Stimulated activated effector memory CD8-positive, alpha-beta T cell treated with anti-CD3 and anti-CD28 coated beads, Interleukin-12 subunit alpha, Interleukin-12 subunit beta, amount 100 ng/mL, for 72 hours (primary cell): ENCODE measurements around the gene JUND.

ENCODE experiments used
- ATAC-seq: fragments of 150-1000 bp; cut with Tn5 transposase; 2 replicates; pipeline ENCODE4 v1.10.0; 2021
- DNase-seq, 2 donors: peaks; one replicate each; pipeline ENCODE4 v3.0.0; 2021 to 2022; ENCODE audit warnings: low spot score in 2 of 2
- H3K27ac Mint-ChIP-seq: one replicate; pipeline ENCODE4 v1.8.0; 2022; ENCODE audit warnings: mild to moderate bottlenecking, mixed read lengths
- H3K36me3 Mint-ChIP-seq: one replicate; pipeline ENCODE4 v1.8.0; 2022; ENCODE audit warnings: mild to moderate bottlenecking, mixed read lengths
- H3K4me1 Mint-ChIP-seq: one replicate; pipeline ENCODE4 v1.8.0; 2022; ENCODE audit warnings: mixed read lengths
- H3K4me3 Mint-ChIP-seq: one replicate; pipeline ENCODE4 v1.8.0; 2022; ENCODE audit warnings: mild to moderate bottlenecking, mixed read lengths
- H3K9me3 Mint-ChIP-seq: one replicate; pipeline ENCODE4 v1.8.0; 2022; ENCODE audit warnings: mixed read lengths

JUND gene

DNA sequence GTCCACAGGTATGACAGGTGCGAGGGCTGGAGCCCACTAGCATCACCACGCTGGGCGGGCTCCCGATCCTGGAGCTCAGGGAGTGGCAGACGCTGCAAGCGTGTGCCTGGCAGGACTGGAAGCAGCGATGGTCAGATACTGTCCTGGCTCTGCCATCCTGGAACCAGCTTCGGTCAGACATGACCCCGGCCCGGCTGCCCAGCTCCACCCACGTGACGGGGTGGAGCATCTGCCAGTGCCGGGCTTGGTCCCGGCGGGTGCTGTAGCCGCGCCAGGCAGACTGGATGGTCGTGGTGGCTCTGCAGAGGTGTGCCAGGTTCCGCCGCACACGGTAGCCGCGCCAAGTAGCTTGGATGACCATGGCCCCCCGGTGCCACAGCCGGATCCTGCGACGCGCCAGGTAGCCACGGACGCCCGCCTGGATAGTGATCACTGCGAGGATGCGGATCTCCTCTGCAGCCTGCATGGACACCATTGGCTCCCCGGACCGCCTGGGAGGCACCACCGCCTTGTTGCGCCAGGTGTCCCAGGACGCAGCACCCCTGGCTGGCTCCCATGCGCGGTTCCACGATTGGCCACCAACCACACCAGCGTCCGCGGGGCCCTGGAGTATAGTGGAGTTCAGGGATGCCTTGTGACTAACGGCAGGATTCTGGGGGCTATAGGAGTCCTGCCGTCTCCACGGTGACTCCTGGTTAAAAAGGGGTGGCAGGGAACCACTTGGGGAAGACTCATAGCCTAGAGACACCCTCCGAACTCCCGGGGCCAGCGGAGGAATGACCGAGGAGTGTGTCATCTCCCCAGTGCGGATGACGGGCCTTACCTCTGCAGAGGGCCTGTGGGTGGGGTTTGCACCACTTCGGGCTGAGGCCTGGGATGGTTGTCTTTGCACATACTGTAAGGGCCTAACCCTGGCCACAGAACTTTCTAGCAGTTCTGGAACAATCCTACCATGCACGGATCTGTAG is 23.6 kb downstream of the JUND start:
- H3K36me3 Mint-ChIP-seq: no peaks in the 10 kb centered on the region

DNA sequence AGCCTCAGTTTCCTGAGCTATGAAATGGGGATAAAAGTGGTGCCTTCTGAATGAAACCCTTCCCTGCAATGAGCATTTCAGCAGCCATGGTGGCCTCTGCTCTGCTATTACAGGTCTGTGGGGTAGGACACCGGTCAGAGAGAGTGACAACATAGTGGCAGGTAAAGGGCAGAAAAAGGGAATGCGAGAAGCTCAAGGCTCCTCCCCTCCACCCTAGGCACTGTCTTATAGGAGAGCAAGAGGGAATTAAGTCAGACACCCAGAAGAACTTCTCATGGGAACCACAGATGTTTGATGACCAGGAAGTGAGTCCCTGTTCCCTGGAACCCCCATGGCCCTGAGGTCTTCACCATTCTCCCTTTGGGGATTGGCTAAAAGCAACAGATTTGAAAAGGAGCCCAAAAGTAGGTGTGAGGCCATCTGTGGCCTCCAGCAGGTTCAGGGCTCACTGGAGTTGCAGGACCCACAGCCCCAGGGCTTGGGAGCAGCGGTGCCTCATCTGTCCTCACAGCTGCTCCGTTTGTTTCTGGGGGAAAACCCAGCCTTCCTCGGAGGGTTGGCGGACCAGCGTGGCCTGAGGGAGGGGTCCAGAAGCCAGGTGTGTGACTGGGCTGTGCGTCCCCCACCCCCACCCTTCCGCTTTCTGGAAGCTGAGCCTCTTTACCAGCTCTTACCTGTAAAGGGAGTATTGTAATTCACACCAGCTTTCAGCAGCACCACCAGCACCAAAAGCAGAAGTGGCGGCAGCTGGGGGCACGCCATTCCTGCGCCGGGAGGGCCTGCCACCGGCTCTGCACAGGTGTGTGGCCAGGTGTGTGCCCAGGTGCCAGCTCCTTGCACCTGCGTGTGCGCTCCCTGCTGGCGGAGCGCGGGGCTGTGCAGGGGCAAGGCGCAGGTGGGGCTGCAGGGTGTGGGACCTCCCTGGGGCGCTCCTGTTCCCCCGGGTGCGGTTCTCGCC is 26.6 kb downstream of the JUND start:
- no peaks in the 10 kb centered on the region for H3K9me3 Mint-ChIP-seq
- DNase-seq: no peak
- H3K36me3 Mint-ChIP-seq: no peaks in the 10 kb centered on the region
- H3K4me1 Mint-ChIP-seq: peaks cover 6% of the 10 kb centered on the region
- H3K27ac Mint-ChIP-seq: no peak overlapping the region
- no peak for ATAC-seq
- H3K4me3 Mint-ChIP-seq: no peak overlapping the region

More for the DNA sequence above, 23.6 kb downstream of the JUND start:
- H3K4me3 Mint-ChIP-seq: no peak overlapping the region
- no peaks in the 10 kb centered on the region for H3K4me1 Mint-ChIP-seq
- ATAC-seq (no peak), DNase-seq (no peak)
- no peaks in the 10 kb centered on the region for H3K9me3 Mint-ChIP-seq
- no peak overlapping the region for H3K27ac Mint-ChIP-seq

DNA sequence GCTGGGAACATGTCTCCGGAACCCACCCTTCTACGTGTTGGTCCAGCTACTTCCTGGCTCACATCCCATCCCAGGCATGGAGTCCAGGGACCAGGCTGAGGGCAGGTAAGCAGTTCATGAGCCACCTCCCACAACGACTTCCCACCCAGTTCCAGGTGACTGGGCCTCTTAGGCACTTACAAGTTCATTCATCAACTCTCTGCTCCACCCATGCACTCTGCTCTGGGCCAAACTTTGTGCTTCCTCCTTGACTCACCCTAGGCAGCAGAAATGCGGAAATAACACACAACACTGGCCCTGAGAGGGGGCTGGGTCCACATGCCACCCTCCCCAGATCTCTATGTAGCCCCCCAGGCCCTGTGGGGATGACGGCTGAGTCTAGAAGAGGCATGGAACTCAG is 27.7 kb downstream of the JUND start:
- no peak for ATAC-seq
- peak overlapping the region; percentile 67 for H3K27ac Mint-ChIP-seq
- no peak overlapping the region for H3K4me3 Mint-ChIP-seq
- no peaks in the 10 kb centered on the region for H3K9me3 Mint-ChIP-seq
- H3K4me1 Mint-ChIP-seq: peaks cover 6% of the 10 kb centered on the region
- H3K36me3 Mint-ChIP-seq: no peaks in the 10 kb centered on the region
- DNase-seq: no peak

GRCh38 chr19:18253130-18253529 is 28.3 kb downstream of the JUND start:
- Mint-ChIP-seq H3K4me1 (peaks cover 6% of the 10 kb centered on the region), H3K36me3 (no peaks in the 10 kb centered on the region), H3K9me3 (no peaks in the 10 kb centered on the region), H3K4me3 (no peak overlapping the region), H3K27ac (no peak overlapping the region)
- DNase-seq (no peak), ATAC-seq (no peak)

DNA sequence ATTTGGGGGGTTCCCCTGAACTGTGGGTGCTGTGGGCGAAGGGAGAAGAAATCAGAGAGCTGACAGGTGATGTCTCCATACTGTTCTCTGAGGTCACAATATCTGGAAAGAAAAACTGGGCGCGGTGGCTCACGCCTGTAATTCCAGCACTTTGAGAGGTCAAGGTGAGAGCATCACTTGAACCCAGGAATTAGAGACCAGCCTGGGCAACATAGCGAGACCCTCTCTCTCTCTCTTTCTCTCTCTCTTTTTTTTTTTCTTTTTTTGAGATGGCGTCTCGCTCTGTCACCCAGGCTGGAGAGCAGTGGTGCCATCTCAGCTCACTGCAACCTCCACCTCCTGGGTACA is 29.1 kb downstream of the JUND start:
- H3K4me3 Mint-ChIP-seq: no peak overlapping the region
- ATAC-seq (no peak), DNase-seq (no peak)
- H3K9me3 Mint-ChIP-seq: no peaks in the 10 kb centered on the region
- H3K4me1 Mint-ChIP-seq: peaks cover 6% of the 10 kb centered on the region
- H3K36me3 Mint-ChIP-seq: no peaks in the 10 kb centered on the region
- H3K27ac Mint-ChIP-seq: no peak overlapping the region

GRCh38 chr19:18251587-18252369 is 29.6 kb downstream of the JUND start:
- Mint-ChIP-seq H3K4me3 (no peak overlapping the region), H3K9me3 (no peaks in the 10 kb centered on the region), H3K36me3 (no peaks in the 10 kb centered on the region), H3K27ac (no peak overlapping the region), H3K4me1 (peaks cover 6% of the 10 kb centered on the region)
- peak; percentile 78 to 93 for DNase-seq
- ATAC-seq: peak; percentile 82

DNA sequence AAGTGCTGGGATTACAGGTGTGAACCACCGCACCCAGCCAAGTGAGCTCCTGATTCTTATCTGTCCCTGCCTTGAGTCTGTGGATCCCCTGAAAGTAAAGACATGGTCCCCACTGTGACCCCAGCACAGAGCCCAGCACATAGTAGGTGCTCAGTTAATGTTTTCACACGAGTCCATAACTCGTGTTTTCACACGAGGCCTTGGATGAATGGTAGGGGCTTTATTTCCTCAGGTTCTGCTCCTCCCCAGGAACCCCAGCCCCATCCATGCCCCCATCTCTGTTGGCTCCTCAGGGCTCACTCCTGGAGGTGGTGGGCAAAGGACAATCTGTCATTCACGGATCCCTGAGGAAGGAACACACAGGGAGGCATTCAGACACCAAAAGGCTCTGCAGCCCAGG is 31.6 kb downstream of the JUND start:
- ATAC-seq: no peak
- DNase-seq: no peak
- no peaks in the 10 kb centered on the region for H3K9me3 Mint-ChIP-seq
- peaks cover 6% of the 10 kb centered on the region for H3K4me1 Mint-ChIP-seq
- H3K4me3 Mint-ChIP-seq: no peak overlapping the region
- no peaks in the 10 kb centered on the region for H3K36me3 Mint-ChIP-seq
- H3K27ac Mint-ChIP-seq: no peak overlapping the region

DNA sequence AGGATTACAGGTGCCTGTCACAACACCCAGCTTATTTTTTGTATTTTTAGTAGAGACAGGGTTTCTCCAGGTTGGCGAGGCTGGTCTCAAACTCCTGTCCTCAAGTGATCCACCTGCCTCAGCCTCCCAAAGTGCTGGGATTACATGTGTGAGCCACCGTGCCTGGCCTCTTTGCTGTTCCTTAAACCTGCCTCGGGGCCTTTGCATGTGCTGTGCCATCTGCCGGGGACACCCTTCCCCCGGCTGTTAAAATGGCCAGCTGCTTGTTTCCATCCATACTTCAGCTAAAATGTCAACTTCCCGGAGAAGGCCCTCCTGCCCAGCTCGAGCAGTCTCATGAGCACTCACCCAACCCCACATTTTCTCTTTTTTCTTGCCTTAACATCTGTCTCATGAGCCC is 36.1 kb downstream of the JUND start:
- ATAC-seq (no peak), DNase-seq (no peak)
- no peak overlapping the region for H3K4me3 Mint-ChIP-seq
- H3K9me3 Mint-ChIP-seq: no peaks in the 10 kb centered on the region
- H3K36me3 Mint-ChIP-seq: no peaks in the 10 kb centered on the region
- H3K4me1 Mint-ChIP-seq: no peaks in the 10 kb centered on the region
- no peak overlapping the region for H3K27ac Mint-ChIP-seq

DNA sequence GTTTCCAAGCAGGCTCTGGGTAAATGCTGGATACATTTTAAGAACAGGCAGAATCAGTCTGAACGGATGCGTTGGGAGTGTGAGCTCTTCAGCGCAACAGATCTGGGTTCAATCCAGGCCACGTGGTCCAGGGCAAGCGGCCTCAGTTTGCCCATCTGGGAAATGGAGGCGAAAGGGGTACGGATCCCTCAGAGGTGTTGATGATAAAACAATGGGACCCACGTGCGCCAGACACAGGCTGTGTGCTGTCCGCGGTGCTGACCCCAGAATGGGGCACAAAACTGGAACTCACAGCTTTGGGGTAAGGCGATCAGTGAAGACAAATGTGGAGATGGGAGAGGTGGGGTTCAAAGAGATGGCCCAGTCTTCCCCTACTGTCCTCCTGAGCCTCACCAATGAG is 42.1 kb downstream of the JUND start:
- DNase-seq (no peak), ATAC-seq (no peak)
- Mint-ChIP-seq H3K4me1 (no peaks in the 10 kb centered on the region), H3K36me3 (no peaks in the 10 kb centered on the region), H3K9me3 (no peaks in the 10 kb centered on the region), H3K27ac (no peak overlapping the region), H3K4me3 (no peak overlapping the region)

- Mint-ChIP-seq H3K36me3 (no peaks in the 10 kb centered on the region), H3K9me3 (no peaks in the 10 kb centered on the region), H3K4me3 (no peak overlapping the region), H3K27ac (no peak overlapping the region), H3K4me1 (peaks cover 18% of the 10 kb centered on the region)
- ATAC-seq (no peak), DNase-seq (no peak)
Measured at GRCh38 chr19:18234194-18234593, 47.2 kb downstream of the JUND start.

- ATAC-seq (peak; percentile 68), DNase-seq (peak in 1 of 2 donors; percentile 33)
- peaks cover 18% of the 10 kb centered on the region for H3K4me1 Mint-ChIP-seq
- no peak overlapping the region for H3K4me3 Mint-ChIP-seq
- no peak overlapping the region for H3K27ac Mint-ChIP-seq
- no peaks in the 10 kb centered on the region for H3K9me3 Mint-ChIP-seq
- H3K36me3 Mint-ChIP-seq: no peaks in the 10 kb centered on the region
Measured at GRCh38 chr19:18233224-18233825, 48.1 kb downstream of the JUND start.

DNA sequence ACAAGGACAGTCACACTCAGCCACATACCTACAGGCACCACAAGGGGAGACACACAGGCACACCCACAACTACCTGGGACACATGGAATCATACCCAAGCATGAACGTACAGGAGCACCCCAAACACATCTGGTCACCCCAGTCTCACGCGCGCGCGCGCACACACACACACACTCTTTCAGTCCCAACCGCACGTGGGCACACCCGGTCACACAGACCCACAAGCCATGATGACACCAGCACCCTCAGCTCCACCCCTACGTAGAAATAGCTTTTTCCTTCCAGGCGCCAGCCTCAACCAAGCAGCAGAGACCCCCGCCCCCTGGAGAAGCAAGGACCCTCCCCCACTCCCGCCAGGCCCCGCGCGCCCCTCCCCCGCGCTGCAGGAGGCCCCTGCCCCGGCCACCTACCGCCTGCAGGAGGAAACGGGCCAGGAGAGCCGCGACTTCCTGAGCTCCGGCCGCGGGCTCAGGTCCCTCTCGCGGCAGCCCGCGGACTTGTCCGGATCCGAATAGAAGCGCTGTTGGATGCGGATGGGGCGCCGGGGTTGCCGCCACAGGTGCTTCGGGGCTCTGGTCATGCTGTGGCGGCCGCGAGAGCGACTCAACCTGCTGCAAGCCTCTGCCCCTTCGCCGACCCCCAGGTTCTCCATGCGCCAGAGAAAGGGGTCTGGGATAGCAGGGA is 48.7 kb downstream of the JUND start:
- Mint-ChIP-seq H3K27ac (no peak overlapping the region), H3K36me3 (no peaks in the 10 kb centered on the region), H3K4me1 (peaks cover 18% of the 10 kb centered on the region), H3K4me3 (no peak overlapping the region), H3K9me3 (no peaks in the 10 kb centered on the region)
- DNase-seq (no peak), ATAC-seq (peak; percentile 59)

- ATAC-seq (no peak), DNase-seq (no peak)
- H3K4me3 Mint-ChIP-seq: no peak overlapping the region
- H3K4me1 Mint-ChIP-seq: peaks cover 25% of the 10 kb centered on the region
- H3K9me3 Mint-ChIP-seq: no peaks in the 10 kb centered on the region
- no peaks in the 10 kb centered on the region for H3K36me3 Mint-ChIP-seq
- H3K27ac Mint-ChIP-seq: no peak overlapping the region
Measured at GRCh38 chr19:18231775-18232174, 49.6 kb downstream of the JUND start.

GRCh38 chr19:18230941-18231734 is 50.3 kb downstream of the JUND start:
- Mint-ChIP-seq H3K9me3 (no peaks in the 10 kb centered on the region), H3K4me3 (no peak overlapping the region), H3K4me1 (peaks cover 25% of the 10 kb centered on the region), H3K36me3 (no peaks in the 10 kb centered on the region), H3K27ac (no peak overlapping the region)
- no peak for DNase-seq
- ATAC-seq: no peak
